ENCODE measurements around the gene CRB2.
"Not testable (repeated sequence)": the region's sequence is repeated elsewhere in the genome, so short reads cannot be mapped to it uniquely, and the experiment has no call there.

GRCh38 chr9:123333058-123333669, 22.8 kb upstream of the CRB2 start:
- TF ChIP-seq POLR2A (IDR thresholded peaks at IDR 0.05; ENCODE audit: borderline replicate concordance, extremely low read depth, insufficient read depth, insufficient read length); CEBPB (IDR thresholded peaks at IDR 0.05; ENCODE audit: low read depth); POLR2AphosphoS5 (IDR thresholded peaks at IDR 0.05; ENCODE audit: low read depth, low read length): not testable (repeated sequence)
